ENCODE data around the gene FCN3. TPM values are rescaled to one million over a fixed set of nuclear protein-coding genes. Genes with fewer than 3 reads are reported as not detected.

The FCN3 gene
- total RNA-seq, 1 donor from 2014 or later = not detected

- H3K27me3 Mint-ChIP-seq (ENCODE audit: low read depth) = no peaks in the 10 kb centered on the region
- peaks cover 30% of the 10 kb centered on the region for H3K4me1 Mint-ChIP-seq
- DNase-seq (ENCODE audit: low read depth, low spot score) = no peak
- H3K36me3 Mint-ChIP-seq (ENCODE audit: low read depth) = peaks cover 30% of the 10 kb centered on the region
- no peak for TF ChIP-seq CTCF (conservative IDR thresholded peaks at IDR 0.05)
- H3K4me3 Mint-ChIP-seq = no peak overlapping the region
- no peaks in the 10 kb centered on the region for H3K9me3 Mint-ChIP-seq
- H3K27ac Mint-ChIP-seq (ENCODE audit: unreplicated experiment) = no peak overlapping the region
Observed at GRCh38 chr1:27414091-27414490, 39.5 kb upstream of the FCN3 start.

GRCh38 chr1:27413004-27413403 is 38.4 kb upstream of the FCN3 start:
- no peak overlapping the region for H3K27ac Mint-ChIP-seq (ENCODE audit: unreplicated experiment)
- H3K27me3 Mint-ChIP-seq (ENCODE audit: low read depth) = no peaks in the 10 kb centered on the region
- no peak overlapping the region for H3K4me3 Mint-ChIP-seq
- no peaks in the 10 kb centered on the region for H3K9me3 Mint-ChIP-seq
- H3K36me3 Mint-ChIP-seq (ENCODE audit: low read depth) = peaks cover 34% of the 10 kb centered on the region
- H3K4me1 Mint-ChIP-seq = peaks cover 19% of the 10 kb centered on the region
- no peak for TF ChIP-seq CTCF (conservative IDR thresholded peaks at IDR 0.05)
- DNase-seq (ENCODE audit: low read depth, low spot score) = no peak

- Mint-ChIP-seq H3K36me3 (ENCODE audit: low read depth) (peaks cover 34% of the 10 kb centered on the region), H3K27ac (ENCODE audit: unreplicated experiment) (no peak overlapping the region), H3K9me3 (no peaks in the 10 kb centered on the region), H3K4me3 (no peak overlapping the region), H3K27me3 (ENCODE audit: low read depth) (no peaks in the 10 kb centered on the region), H3K4me1 (peaks cover 18% of the 10 kb centered on the region)
- no peak for TF ChIP-seq CTCF (conservative IDR thresholded peaks at IDR 0.05)
- DNase-seq (ENCODE audit: low read depth, low spot score) = no peak
Observed at GRCh38 chr1:27412502-27412901, 37.9 kb upstream of the FCN3 start.

- H3K4me1 Mint-ChIP-seq = peaks cover 22% of the 10 kb centered on the region
- no peaks in the 10 kb centered on the region for H3K9me3 Mint-ChIP-seq
- no peaks in the 10 kb centered on the region for H3K27me3 Mint-ChIP-seq (ENCODE audit: low read depth)
- no peak overlapping the region for H3K27ac Mint-ChIP-seq (ENCODE audit: unreplicated experiment)
- H3K4me3 Mint-ChIP-seq = no peak overlapping the region
- peaks cover 32% of the 10 kb centered on the region for H3K36me3 Mint-ChIP-seq (ENCODE audit: low read depth)
- no peak for TF ChIP-seq CTCF (conservative IDR thresholded peaks at IDR 0.05)
- no peak for DNase-seq (ENCODE audit: low read depth, low spot score)
Observed at GRCh38 chr1:27410709-27411108, 36.1 kb upstream of the FCN3 start.

- peaks cover 26% of the 10 kb centered on the region for H3K36me3 Mint-ChIP-seq (ENCODE audit: low read depth)
Observed at GRCh38 chr1:27409669-27410068, 35.0 kb upstream of the FCN3 start.

More at GRCh38 chr1:27409669-27410068, 35.0 kb upstream of the FCN3 start:
- DNase-seq (ENCODE audit: low read depth, low spot score) = no peak
- Mint-ChIP-seq H3K4me1 (peaks cover 23% of the 10 kb centered on the region), H3K9me3 (no peaks in the 10 kb centered on the region), H3K27me3 (ENCODE audit: low read depth) (no peaks in the 10 kb centered on the region), H3K4me3 (no peak overlapping the region), H3K27ac (ENCODE audit: unreplicated experiment) (no peak overlapping the region)
- TF ChIP-seq CTCF (conservative IDR thresholded peaks at IDR 0.05) = no peak

Measured in neural crest cell (in vitro differentiated cells).